Stomach smooth muscle (tissue), 2 donors: ENCODE data around the gene ARF3.

ENCODE experiments used
- H3K27ac ChIP-seq: one replicate; pipeline ENCODE4 v1.7.0; 2013; ENCODE audit warnings: mild to moderate bottlenecking, low read length, inconsistent platforms
- H3K27me3 ChIP-seq, 2 donors: one replicate each; pipeline ENCODE4 v1.7.0; 2013; ENCODE audit warnings: low read length in 2 of 2; ENCODE audit not compliant: insufficient read depth in 2 of 2, control insufficient read depth in 1 of 2
- H3K36me3 ChIP-seq, 2 donors: one replicate each; pipeline ENCODE4 v1.7.0; 2013; ENCODE audit warnings: low read length in 2 of 2; ENCODE audit not compliant: control insufficient read depth in 2 of 2, insufficient read depth in 2 of 2
- H3K4me1 ChIP-seq: one replicate; pipeline ENCODE4 v1.7.0; 2013; ENCODE audit warnings: low read length; ENCODE audit not compliant: control insufficient read depth, insufficient read depth
- H3K4me3 ChIP-seq, 2 donors: one replicate each; pipeline ENCODE4 v1.7.0; 2013; ENCODE audit warnings: low read length in 2 of 2
- H3K9ac ChIP-seq, 2 donors: one replicate each; pipeline ENCODE4 v1.7.0; 2013; ENCODE audit warnings: low read length in 2 of 2, mild to moderate bottlenecking in 1 of 2
- H3K9me3 ChIP-seq, 2 donors: one replicate each; pipeline ENCODE4 v1.7.0; 2013; ENCODE audit warnings: low read length in 2 of 2; ENCODE audit not compliant: control insufficient read depth in 2 of 2
- donor health status: healthy.
- donor health status: Pancreatic carcinoma.

ARF3 gene

DNA sequence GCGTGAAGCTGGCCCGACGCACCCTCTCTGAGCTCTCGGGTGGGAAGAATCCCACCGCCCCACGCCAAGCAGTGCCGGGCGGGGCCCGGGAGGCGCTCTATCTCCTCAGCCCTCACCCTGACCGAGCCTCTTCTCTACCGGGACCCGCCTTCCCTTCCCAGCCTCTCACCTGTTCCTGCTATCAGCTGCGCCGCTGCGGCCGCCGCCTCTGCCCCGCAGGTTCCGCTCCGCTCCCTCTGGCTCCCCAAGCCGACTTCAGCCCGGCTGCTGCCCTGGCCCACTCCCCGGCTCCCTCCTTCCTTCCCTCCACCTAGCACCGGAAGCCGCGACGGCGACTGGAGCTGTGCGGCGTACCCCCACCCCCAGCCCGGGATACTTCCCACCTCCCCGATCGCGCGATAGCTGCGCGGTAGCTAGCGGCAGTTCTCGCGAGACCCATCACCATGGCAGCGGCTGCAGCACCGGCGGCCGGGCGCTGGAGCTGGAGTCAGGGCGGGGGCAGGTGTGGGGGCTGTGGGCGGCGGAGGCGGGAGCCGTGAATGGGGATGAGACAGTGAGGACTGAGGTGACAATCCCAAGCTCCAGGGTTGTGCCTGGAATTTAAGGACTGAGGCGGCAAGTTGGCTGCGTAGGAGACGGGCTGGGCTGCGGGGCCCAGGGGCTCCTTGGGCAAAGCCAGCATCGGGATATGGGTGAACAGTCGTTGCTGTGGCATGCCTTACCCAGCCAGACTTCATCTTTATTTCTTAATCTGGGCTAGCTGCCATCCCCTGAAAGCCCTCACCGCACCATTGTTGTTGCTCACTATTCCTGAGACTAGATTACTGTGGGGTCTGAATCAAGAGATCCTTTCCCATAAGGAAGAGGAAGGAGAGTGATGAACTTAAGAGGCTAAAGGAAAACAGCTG, at the start of gene ARF3:
Gene ARF3 (minus strand): TSS at position 347 of the 908 bp plus-strand sequence. CDS start 16,392 bp downstream, outside the sequence.
- H3K4me3 ChIP-seq: peak within 1 kb of the TSS; percentile 94 to 95
- H3K27me3 ChIP-seq: no peaks in the 10 kb centered on the region
- H3K9ac ChIP-seq: peak within 1 kb of the TSS; percentile 87 to 93
- peak within 1 kb of the TSS; percentile 70 for H3K27ac ChIP-seq
- no peaks in the 10 kb centered on the region for H3K9me3 ChIP-seq
- peaks cover 4 to 6% of the 10 kb centered on the region in 2 donors for H3K36me3 ChIP-seq
- peaks cover 14% of the 10 kb centered on the region for H3K4me1 ChIP-seq

DNA sequence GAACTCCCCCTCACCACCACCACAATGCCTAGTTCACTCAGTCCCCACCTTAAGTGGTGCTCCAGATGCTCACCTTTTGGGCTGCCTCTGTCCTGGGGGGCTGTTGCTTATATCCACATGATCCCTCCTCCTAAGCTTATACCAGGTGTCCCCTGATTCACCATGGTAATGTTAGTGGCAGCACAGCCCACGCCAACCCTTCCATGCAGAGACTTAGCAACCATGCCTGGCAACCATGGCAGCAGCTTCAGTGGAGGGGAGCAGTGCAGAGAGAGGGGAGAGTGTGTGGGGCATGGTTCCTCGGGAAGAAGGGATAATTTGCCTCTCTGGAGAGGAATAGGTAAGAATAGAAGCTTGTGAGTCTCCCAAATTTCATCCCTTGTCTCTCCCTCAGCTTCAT, 43.1 kb upstream of the ARF3 start:
- H3K36me3 ChIP-seq: peaks cover 35 to 39% of the 10 kb centered on the region in 2 donors
- peaks cover 36% of the 10 kb centered on the region for H3K4me1 ChIP-seq
- no peak overlapping the region for H3K4me3 ChIP-seq
- H3K27me3 ChIP-seq: peaks cover 58 to 71% of the 10 kb centered on the region in 2 donors
- H3K27ac ChIP-seq: no peak overlapping the region
- no peak overlapping the region for H3K9ac ChIP-seq
- no peaks in the 10 kb centered on the region for H3K9me3 ChIP-seq

DNA sequence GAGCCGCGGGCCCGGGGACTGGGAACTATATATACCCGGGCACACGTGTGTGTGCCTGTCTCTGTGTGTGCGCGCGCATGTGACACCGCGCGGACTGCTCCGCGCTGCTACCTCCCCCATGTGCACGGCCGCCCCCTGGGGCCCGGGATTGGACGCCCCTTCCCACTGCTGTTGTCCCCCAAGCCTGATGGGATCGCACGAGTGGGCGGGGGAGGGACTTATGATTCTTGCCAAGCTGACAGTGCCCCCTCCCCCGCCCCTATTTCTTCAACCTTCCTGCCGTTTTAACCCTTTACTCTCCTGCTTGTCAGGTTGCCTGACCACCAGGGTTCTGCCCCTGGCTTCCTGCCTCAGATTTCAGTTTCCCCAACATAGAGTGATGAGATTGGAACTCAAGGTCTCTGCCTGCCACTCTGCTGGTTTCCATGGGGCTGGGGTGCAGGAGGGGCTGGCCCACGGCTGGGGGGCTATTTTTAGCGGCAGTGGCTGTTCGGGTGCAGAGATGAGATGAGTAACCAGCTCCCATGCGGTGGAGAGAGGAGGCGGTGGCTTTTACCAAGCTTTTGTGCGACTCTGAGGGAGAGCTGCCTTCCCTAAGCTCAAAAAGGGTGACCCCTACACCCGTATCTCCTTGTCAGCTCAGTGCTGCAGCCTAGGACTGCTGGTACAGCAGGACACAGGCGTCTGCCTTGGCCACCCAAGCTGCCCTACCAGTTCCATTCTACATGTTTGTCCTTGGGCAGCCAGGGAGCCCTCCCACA, 42.3 kb upstream of the ARF3 start, which contains the start of gene DDN:
Gene DDN (minus strand): TSS at position 5 of the 761 bp plus-strand sequence. CDS start 88 bp downstream, outside the sequence.
- no peak within 1 kb of the TSS for H3K27ac ChIP-seq
- H3K4me1 ChIP-seq: peaks cover 38% of the 10 kb centered on the region
- peak within 1 kb of the TSS; percentile 41 to 65 for H3K4me3 ChIP-seq
- H3K9me3 ChIP-seq: no peaks in the 10 kb centered on the region
- peaks cover 27 to 31% of the 10 kb centered on the region in 2 donors for H3K36me3 ChIP-seq
- no peak within 1 kb of the TSS for H3K9ac ChIP-seq
- H3K27me3 ChIP-seq: peaks cover 61 to 73% of the 10 kb centered on the region in 2 donors

DNA sequence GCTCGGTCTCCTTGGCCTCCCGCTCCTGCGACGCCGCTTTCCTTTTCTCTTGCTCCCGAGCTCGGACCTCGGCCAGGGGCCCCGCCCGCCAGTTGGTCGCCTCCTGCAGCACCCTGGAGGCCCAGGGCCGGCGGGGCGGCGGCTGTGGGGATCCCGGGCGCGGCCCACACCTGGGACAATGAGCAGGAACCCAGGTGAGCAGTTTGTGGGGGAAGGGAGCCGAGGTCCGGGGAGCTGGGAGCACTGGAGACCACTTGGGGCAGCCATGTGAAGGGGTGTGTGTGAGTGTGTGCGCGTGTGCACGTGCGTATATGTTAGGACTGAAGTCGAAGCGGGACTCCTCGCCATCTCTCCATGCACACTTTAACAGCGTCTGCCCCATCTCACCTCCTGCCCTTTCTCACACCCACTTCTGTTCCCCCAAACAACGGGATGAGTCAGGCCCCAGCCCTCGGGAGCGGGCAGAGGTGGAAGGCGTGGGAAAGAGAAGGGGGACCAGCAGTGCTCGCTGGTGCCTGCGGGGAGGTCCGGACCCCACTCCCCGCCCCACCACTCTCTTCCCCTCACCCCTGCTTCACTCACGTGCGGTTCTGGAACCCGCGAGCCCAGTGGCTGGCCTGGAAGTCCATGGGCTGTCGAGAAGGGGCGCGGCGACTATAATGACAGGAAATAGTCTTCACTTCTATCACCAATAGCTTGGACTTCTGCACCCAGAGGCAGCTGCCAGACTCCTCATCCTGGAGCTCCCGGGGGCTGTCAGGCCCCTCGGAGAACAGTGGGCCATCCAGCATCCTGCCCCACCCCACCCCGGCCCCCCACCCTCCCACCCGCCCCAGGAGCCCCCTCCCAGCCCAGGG, 41.4 kb upstream of the ARF3 start:
- Histone ChIP-seq H3K27me3 (peaks cover 64 to 77% of the 10 kb centered on the region in 2 donors), H3K9me3 (no peaks in the 10 kb centered on the region), H3K27ac (no peak overlapping the region), H3K4me3 (peak overlapping the region; percentile 41 to 65), H3K36me3 (peaks cover 20 to 25% of the 10 kb centered on the region in 2 donors), H3K4me1 (peaks cover 38% of the 10 kb centered on the region), H3K9ac (no peak overlapping the region)

DNA sequence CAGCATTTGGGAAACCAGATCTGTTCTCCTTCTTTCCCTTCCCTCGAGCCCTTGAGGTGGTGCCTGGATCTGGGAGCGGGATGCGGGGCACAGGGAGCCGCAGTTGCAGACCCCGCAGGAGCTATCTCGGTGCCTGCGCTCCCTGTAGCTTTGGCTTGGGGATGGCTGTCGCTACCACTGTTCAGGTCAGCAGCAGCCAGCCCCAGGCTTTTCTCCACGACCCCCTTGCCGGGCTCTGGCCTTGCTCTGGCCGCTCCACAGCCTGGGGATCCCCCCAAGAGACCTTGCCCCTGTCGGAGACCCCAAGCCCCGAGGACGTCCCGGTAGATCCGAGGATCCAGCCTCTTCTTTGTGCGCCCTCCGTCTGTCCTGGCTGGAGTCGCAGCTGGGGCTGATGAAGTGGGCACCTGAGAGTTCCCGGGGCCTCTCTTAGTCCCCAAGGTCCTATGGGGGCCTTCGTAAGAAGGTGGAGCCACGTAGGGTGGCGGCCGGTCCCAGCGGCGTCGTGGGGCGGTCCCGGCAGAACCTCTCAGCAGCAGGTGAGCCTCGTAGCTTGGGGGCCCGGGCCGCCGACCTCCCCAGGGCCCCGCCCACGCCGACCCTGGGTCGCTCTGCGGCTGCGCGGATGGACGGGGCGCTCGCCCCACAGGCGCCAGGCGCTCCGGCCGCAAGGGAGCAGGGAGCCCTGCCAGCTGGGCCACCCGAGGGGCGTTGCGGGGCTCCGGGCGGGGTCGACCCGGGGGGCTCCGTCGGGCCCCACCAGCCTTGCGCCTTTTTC, 40.6 kb upstream of the ARF3 start:
- Histone ChIP-seq H3K27ac (no peak overlapping the region), H3K9me3 (no peaks in the 10 kb centered on the region), H3K36me3 (peaks cover 16 to 18% of the 10 kb centered on the region in 2 donors), H3K4me1 (peaks cover 38% of the 10 kb centered on the region), H3K4me3 (peak overlapping the region; percentile 41 to 66), H3K9ac (no peak overlapping the region), H3K27me3 (peaks cover 58 to 74% of the 10 kb centered on the region in 2 donors)

DNA sequence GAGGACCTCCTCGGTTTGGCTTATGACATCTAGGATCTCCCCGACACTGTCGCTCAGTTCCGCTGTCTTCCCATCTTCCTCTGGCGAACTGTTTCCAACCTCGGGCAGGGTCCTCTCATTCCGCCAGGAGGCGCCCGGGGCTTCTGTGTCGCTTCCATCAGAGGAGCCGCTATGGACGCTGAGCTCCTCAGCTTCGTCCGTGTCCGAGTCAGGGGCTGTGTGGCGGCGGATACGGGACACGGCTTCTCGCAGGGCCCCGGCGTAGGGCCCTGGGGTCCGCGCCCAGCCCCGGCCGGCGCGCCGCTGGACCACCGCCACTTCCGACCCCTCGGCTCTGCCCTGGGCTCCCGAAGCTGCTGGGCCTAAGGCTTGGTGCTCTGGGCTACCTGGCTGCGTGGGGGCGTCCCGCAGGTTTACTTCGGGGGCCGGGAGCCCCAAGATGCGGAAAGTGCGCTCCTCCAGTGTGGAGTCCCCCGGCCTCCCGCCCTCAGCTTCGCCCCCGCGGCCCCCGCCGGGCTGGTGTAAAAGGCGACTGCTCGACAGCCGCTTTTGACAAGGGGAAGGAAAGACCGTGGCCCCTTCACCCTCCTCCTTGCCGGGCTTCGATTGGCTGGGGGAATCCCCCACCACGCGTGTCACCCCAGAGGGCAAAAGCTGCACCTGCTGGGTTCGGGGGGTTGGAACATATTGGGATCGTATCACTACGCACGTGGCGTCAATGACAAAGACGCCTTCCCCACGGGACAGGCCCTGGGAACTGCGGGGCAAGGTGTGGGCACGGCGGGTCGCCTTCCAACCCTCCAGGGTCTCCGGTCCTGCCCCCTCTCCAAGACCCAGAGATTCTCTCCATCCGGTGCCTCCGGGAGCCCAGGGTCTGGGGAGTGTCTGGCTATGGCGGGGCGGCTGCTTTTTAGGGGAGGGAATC, 39.8 kb upstream of the ARF3 start:
- peaks cover 50 to 68% of the 10 kb centered on the region in 2 donors for H3K27me3 ChIP-seq
- H3K9me3 ChIP-seq: no peaks in the 10 kb centered on the region
- no peak overlapping the region for H3K27ac ChIP-seq
- H3K4me3 ChIP-seq: peak overlapping the region in 1 of 2 donors; percentile 66
- no peak overlapping the region for H3K9ac ChIP-seq
- peaks cover 38% of the 10 kb centered on the region for H3K4me1 ChIP-seq
- H3K36me3 ChIP-seq: peaks cover 7 to 9% of the 10 kb centered on the region in 2 donors

DNA sequence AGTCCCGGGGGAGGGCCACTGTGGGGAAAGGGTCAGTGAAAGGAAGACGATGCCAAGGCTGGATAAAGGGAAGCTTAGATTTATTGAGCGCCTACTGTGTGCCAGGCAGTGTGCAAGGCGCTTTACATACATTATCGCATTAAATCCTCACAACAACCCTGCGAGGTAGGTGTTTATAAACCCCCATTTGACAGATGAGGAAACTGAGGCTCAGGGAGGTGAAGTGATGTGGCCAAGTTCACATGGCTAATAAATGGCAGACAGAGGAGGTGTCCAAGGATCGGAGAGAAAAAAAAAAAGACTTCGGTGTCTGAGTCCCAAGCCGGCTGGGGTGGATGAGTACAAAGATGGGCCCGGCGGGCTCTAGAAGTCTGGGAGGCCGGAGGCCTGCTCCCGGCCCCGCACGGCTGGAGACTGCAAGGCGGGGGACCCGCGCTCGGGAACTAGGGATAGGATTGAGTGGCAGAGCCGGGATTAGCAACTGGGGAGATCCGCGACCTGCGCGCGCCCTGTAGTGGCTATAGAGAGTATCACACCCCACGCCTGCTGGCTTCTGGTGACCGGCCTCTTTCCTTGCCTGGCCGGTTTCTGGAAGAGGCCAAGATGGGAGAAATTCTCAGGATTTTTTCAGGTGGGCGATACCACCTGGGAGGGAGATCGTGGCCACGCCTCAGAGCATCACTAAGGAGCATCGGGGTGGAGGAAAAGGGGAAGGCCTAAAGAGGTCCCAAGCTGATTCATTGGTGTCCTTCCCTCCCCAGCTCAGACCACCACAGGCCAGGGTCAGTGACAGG, 38.0 kb upstream of the ARF3 start:
- no peak overlapping the region for H3K9ac ChIP-seq
- H3K9me3 ChIP-seq: no peaks in the 10 kb centered on the region
- no peak overlapping the region for H3K27ac ChIP-seq
- H3K4me1 ChIP-seq: peaks cover 37% of the 10 kb centered on the region
- H3K4me3 ChIP-seq: peak overlapping the region; percentile 34 to 55
- H3K36me3 ChIP-seq: no peaks in the 10 kb centered on the region
- peaks cover 40 to 56% of the 10 kb centered on the region in 2 donors for H3K27me3 ChIP-seq

DNA sequence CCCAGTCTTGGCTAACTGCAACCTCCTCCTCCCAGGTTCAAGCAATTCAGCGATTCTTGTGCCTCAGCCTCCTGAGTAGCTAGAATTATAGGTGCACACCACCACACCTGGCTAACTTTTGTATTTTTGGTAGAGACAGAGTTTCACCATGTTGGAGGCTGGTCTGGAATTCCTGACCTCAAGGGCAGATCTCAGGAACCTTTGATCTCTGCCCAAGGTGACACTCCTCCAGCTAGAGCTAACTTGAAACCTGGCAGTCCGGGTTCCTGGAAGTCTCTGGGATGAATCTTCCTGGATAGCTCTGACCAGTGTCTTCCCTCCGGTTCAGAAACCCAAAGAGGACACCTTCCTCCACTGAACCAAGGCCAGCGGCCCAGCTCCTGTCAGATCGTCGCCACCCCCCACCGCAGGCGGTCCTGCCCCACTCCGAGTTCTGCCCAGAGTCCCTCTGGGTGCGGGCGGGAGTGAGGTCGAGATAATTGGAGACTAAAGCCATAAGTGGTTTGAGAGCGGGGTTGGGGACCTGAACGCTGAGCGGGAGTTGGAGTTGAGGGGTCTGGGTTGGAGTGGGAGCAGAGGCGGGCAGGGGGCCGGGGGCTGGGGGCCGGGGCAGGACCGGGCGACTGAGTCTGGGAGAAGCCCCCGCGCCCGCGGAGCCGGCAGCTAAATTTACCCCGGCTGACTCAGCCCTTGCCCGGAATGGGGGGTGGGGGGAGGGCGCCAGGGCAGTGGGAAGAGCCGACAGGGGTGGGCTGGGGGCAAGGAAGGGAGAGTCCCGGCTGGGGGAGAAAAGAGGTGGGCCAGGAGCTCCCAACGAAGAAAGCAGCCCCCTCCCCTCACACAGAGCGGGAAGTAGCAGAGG, 37.2 kb upstream of the ARF3 start:
- Histone ChIP-seq H3K9me3 (no peaks in the 10 kb centered on the region), H3K4me3 (no peak overlapping the region), H3K27ac (no peak overlapping the region), H3K27me3 (peaks cover 35 to 48% of the 10 kb centered on the region in 2 donors), H3K4me1 (peaks cover 29% of the 10 kb centered on the region), H3K36me3 (no peaks in the 10 kb centered on the region), H3K9ac (no peak overlapping the region)
